Activated CD4-positive, CD25-positive, alpha-beta regulatory T cell treated with anti-CD3 and anti-CD28 coated beads, Interleukin-2, amount 50 U/mL, for 24 hours (primary cell): ENCODE data around the gene CYP3A4.
"Not testable (repeated sequence)": the region's sequence is repeated elsewhere in the genome, so short reads cannot be mapped to it uniquely, and the experiment has no call there.

ENCODE experiments used
- ATAC-seq, 2 donors: fragments of 150-1000 bp; cut with Tn5 transposase; one replicate each; pipeline ENCODE4 v1.10.0; 2021; ENCODE audit warnings: mild to moderate bottlenecking in 1 of 2, moderate library complexity in 1 of 2

Gene CYP3A4

GRCh38 chr7:99751322-99752052, 32.5 kb downstream of the CYP3A4 start:
- ATAC-seq, result not testable (repeated sequence)

- no peak for ATAC-seq
These were observed 35.0 kb downstream of the CYP3A4 start for GRCh38 chr7:99748846-99749579.

- not testable (repeated sequence) for ATAC-seq
These were observed 37.1 kb downstream of the CYP3A4 start for GRCh38 chr7:99746915-99747314.

- not testable (repeated sequence) for ATAC-seq
These were observed 38.6 kb downstream of the CYP3A4 start for GRCh38 chr7:99745395-99745794.

GRCh38 chr7:99742737-99743394, 41.1 kb downstream of the CYP3A4 start:
- ATAC-seq, result no peak

GRCh38 chr7:99741441-99741795, 42.6 kb downstream of the CYP3A4 start:
- no peak for ATAC-seq

GRCh38 chr7:99740573-99741440, 43.2 kb downstream of the CYP3A4 start:
- no peak for ATAC-seq

GRCh38 chr7:99739699-99740572, 44.0 kb downstream of the CYP3A4 start:
- no peak for ATAC-seq

GRCh38 chr7:99737726-99738125, 46.3 kb downstream of the CYP3A4 start:
- no peak for ATAC-seq

GRCh38 chr7:99736667-99737066, 47.3 kb downstream of the CYP3A4 start:
- not testable (repeated sequence) for ATAC-seq

- ATAC-seq, result no peak
These were observed 49.0 kb downstream of the CYP3A4 start, which contains the start of gene CYP3A7 for GRCh38 chr7:99734987-99735386. TSS of gene CYP3A7 (minus strand) at chr7:99735196. CDS start at chr7:99735093, 103 bp downstream.

GRCh38 chr7:99733448-99733847, 50.5 kb downstream of the CYP3A4 start:
- no peak for ATAC-seq

GRCh38 chr7:99733003-99733402, 51.0 kb downstream of the CYP3A4 start:
- ATAC-seq, result no peak

GRCh38 chr7:99731638-99732374, 52.2 kb downstream of the CYP3A4 start:
- peak; percentile 35 to 53 for ATAC-seq

GRCh38 chr7:99730992-99731391, 53.0 kb downstream of the CYP3A4 start:
- no peak for ATAC-seq

GRCh38 chr7:99730238-99730810, 53.7 kb downstream of the CYP3A4 start:
- ATAC-seq, result no peak

- ATAC-seq, result no peak
These were observed 54.3 kb downstream of the CYP3A4 start for GRCh38 chr7:99729486-99730237.

GRCh38 chr7:99728615-99729014, 55.4 kb downstream of the CYP3A4 start:
- ATAC-seq, result no peak

GRCh38 chr7:99723201-99723600, 60.8 kb downstream of the CYP3A4 start:
- not testable (repeated sequence) for ATAC-seq
